ENCODE results near the gene TUBA4B. TPM values are rescaled to one million over a fixed set of nuclear protein-coding genes. Genes with fewer than 3 reads are reported as not detected.
A peak's percentile ranks its signal among the peaks of the same experiment; 100 is the strongest.

TUBA4B gene
- total and polyA plus RNA-seq, 5 donors, result not detected

DNA sequence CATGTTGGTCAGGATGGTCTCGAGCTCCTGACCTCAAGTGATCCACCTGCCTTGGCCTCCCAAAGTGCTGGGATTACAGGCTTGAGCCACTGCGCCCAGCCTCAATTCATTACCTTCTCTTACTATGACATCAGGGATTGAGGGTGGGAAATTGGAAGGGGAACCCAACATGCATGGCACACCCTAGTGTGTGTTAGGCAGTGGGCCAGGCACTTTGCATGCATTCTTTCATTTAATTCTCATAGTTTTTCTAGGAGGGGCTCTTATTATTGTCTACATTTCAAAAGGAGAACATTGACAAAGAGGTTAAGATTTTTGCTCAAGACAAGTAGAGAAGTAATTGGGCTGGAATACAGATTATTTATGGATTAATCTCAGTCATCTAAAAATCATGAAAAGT is 15.3 kb downstream of the TUBA4B start:
- intact Hi-C loops (cut with DNase I), result no loop called here
- ATAC-seq (no peak), DNase-seq (no peak)
- Histone ChIP-seq H3K4me3 (ENCODE audit: low read length) (no peak overlapping the region), H3K4me1 (ENCODE audit: control insufficient read depth, insufficient read depth, low read length) (no peaks in the 10 kb centered on the region), H3K9me3 (ENCODE audit: control insufficient read depth, low read length) (no peaks in the 10 kb centered on the region), H3K27me3 (ENCODE audit: control insufficient read depth, insufficient read depth) (no peaks in the 10 kb centered on the region), H3K27ac (ENCODE audit: low read length) (no peak overlapping the region)
- WGBS, result 87% methylated on average over 2 of the region's 2 CpGs

DNA sequence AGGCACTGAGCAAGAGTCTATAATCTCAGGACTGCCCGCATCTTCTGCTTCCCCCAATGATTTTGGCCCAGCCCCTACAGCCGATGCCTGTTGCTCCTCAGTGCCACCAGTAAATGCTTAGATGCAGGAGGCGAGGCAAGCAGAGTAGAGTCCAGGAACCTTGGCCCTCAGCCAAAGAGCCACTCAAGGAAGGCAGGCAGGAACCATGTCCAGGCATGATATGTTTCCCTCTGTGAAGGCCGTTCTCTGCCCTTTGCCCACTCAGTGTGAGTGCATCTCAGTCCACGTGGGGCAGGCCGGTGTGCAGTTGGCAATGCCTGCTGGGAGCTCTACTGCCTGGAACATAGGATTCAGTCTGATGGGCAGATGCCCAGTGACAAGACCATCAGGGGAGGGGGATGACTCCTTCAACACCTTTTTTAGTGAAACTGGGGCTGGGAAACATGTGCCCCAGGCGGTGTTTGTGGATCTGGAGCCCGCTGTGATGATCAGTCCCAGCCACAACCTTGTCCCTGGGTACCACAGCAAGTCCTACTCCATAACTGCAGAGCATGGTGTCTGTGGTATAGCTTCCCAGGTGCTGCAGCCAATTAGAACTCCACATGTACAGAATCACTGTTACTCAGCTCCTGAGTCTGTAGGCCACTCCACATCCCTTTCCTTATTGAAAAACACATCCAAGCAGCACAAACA is 16.5 kb downstream of the TUBA4B start:
- H3K4me3 ChIP-seq (ENCODE audit: low read length), result no peak overlapping the region
- H3K9me3 ChIP-seq (ENCODE audit: control insufficient read depth, low read length), result no peaks in the 10 kb centered on the region
- ATAC-seq, result peak in 1 of 2 donors; percentile 43
- no peaks in the 10 kb centered on the region for H3K27me3 ChIP-seq (ENCODE audit: control insufficient read depth, insufficient read depth)
- peaks cover 7% of the 10 kb centered on the region for H3K4me1 ChIP-seq (ENCODE audit: control insufficient read depth, insufficient read depth, low read length)
- intact Hi-C loops (cut with DNase I), result no loop called here
- 51% methylated on average over 8 of the region's 8 CpGs for WGBS
- no peak overlapping the region for H3K27ac ChIP-seq (ENCODE audit: low read length)
- peak in 2 of 3 donors; percentile 48 to 58 for DNase-seq

DNA sequence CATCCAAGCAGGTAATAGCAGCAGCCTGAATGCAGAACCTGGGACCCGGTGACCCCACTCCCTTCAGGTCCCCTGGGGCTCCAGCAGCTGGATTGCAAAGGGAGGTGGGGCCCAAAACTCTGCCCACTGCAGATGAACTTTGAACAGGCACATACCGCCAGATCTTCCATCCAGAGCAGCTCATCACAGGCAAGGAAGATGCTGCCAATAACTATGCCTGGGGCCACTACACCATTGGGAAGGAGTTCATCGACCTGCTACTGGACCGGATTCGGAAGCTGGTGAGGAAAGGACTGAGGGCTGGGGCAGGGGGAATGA is 17.0 kb downstream of the TUBA4B start:
- Histone ChIP-seq H3K9me3 (ENCODE audit: control insufficient read depth, low read length) (no peaks in the 10 kb centered on the region), H3K4me3 (ENCODE audit: low read length) (no peak overlapping the region), H3K27me3 (ENCODE audit: control insufficient read depth, insufficient read depth) (no peaks in the 10 kb centered on the region), H3K4me1 (ENCODE audit: control insufficient read depth, insufficient read depth, low read length) (peaks cover 7% of the 10 kb centered on the region), H3K27ac (ENCODE audit: low read length) (no peak overlapping the region)
- ATAC-seq (no peak), DNase-seq (no peak)
- intact Hi-C loops (cut with DNase I), result no loop called here
- 90% methylated on average over 5 of the region's 5 CpGs for WGBS

DNA sequence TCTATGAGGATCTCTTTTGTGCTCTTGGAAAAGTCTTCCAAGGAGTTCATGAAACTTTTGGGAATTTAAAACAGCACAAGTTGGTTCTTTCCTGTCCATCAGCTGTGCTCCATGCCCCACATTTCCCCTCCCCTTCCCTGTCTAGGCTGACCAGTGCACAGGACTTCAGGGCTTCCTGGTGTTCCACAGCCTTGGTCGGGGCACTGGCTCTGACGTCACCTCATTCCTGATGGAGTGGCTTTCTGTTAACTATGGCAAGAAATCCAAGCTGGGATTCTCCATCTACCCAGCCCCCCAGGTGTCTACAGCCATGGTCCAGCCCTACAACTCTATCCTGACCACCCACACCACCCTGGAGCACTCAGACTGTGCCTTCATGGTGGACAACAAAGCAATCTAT is 18.0 kb downstream of the TUBA4B start:
- peak in 1 of 3 donors; percentile 31 for DNase-seq
- intact Hi-C loops (cut with DNase I), result no loop called here
- WGBS, result 77% methylated on average over 2 of the region's 2 CpGs
- Histone ChIP-seq H3K9me3 (ENCODE audit: control insufficient read depth, low read length) (no peaks in the 10 kb centered on the region), H3K4me3 (ENCODE audit: low read length) (no peak overlapping the region), H3K4me1 (ENCODE audit: control insufficient read depth, insufficient read depth, low read length) (peaks cover 7% of the 10 kb centered on the region), H3K27ac (ENCODE audit: low read length) (no peak overlapping the region), H3K27me3 (ENCODE audit: control insufficient read depth, insufficient read depth) (no peaks in the 10 kb centered on the region)
- no peak for ATAC-seq

DNA sequence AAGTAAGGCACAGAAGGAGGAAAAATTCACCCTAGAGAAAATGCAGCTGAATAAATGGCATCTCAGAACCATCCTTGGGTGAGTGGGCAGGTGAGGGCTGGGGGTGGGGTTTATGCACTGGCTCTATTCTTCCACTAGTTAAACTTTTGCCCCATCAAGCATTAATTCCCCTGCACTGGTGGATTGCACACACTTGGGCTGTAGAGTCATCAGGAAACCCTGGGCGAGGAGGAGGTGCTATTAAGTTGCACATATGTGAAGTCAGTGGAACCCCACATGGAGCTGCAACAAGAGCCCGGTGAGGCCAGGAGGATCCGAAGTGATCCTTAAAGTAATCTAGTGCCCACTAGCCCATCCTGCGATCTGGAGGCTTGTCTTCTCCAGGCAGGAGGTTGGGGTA is 19.3 kb downstream of the TUBA4B start:
- Histone ChIP-seq H3K4me1 (ENCODE audit: control insufficient read depth, insufficient read depth, low read length) (peaks cover 7% of the 10 kb centered on the region), H3K4me3 (ENCODE audit: low read length) (no peak overlapping the region), H3K9me3 (ENCODE audit: control insufficient read depth, low read length) (no peaks in the 10 kb centered on the region), H3K27ac (ENCODE audit: low read length) (no peak overlapping the region), H3K27me3 (ENCODE audit: control insufficient read depth, insufficient read depth) (no peaks in the 10 kb centered on the region)
- intact Hi-C loops (cut with DNase I), result no loop called here
- WGBS, result 79% methylated on average over 4 of the region's 4 CpGs
- DNase-seq (no peak), ATAC-seq (no peak)

DNA sequence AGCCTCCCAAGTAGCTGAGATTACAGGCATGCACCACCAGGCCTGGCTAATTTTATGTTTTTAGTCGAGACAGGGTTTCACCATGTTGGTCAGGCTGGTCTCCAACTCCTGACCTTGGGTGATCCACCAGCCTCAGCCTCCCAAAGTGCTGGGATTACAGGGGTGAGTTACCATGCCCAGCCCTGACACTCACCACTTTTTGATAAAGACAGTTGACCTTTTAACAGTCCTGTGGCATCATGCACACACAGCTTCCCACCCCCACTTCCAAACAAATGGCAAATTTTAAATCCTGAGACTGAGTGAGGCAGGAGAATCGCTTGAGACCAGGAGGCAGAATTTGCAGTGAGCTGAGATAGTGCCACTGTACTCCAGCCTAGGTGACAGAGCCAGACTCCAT is 20.0 kb downstream of the TUBA4B start:
- intact Hi-C loops (cut with DNase I), result no loop called here
- 71% methylated on average over 2 of the region's 2 CpGs for WGBS
- Histone ChIP-seq H3K27me3 (ENCODE audit: control insufficient read depth, insufficient read depth) (no peaks in the 10 kb centered on the region), H3K4me3 (ENCODE audit: low read length) (no peak overlapping the region), H3K4me1 (ENCODE audit: control insufficient read depth, insufficient read depth, low read length) (peaks cover 7% of the 10 kb centered on the region), H3K27ac (ENCODE audit: low read length) (no peak overlapping the region), H3K9me3 (ENCODE audit: control insufficient read depth, low read length) (no peaks in the 10 kb centered on the region)
- ATAC-seq, result no peak
- DNase-seq, result no peak

DNA sequence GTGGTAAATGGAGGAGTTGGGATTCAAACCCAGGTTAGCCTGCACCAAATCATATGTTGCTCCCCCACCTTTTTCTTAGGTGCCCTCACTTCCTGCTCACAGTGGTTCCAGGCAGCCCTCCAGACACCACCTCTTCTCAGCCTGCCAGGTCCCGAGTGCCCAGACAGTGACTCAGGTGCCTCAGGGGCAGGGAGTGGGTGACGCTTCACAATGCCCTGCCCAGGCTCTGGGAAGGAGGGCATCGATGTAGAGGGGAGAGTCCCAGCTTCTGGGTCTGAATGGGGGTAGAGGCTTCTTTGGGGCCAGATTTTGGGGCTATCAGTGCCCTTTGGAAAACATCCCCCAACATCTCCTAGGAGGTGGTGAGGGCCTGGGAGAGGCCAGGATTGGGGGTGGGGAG is 20.9 kb downstream of the TUBA4B start:
- Histone ChIP-seq H3K27ac (ENCODE audit: low read length) (peak overlapping the region; percentile 89), H3K4me3 (ENCODE audit: low read length) (no peak overlapping the region), H3K4me1 (ENCODE audit: control insufficient read depth, insufficient read depth, low read length) (peaks cover 7% of the 10 kb centered on the region), H3K27me3 (ENCODE audit: control insufficient read depth, insufficient read depth) (no peaks in the 10 kb centered on the region), H3K9me3 (ENCODE audit: control insufficient read depth, low read length) (no peaks in the 10 kb centered on the region)
- intact Hi-C loops (cut with DNase I), result no loop called here
- no peak for ATAC-seq
- WGBS, result 80% methylated on average over 3 of the region's 3 CpGs
- DNase-seq, result no peak

DNA sequence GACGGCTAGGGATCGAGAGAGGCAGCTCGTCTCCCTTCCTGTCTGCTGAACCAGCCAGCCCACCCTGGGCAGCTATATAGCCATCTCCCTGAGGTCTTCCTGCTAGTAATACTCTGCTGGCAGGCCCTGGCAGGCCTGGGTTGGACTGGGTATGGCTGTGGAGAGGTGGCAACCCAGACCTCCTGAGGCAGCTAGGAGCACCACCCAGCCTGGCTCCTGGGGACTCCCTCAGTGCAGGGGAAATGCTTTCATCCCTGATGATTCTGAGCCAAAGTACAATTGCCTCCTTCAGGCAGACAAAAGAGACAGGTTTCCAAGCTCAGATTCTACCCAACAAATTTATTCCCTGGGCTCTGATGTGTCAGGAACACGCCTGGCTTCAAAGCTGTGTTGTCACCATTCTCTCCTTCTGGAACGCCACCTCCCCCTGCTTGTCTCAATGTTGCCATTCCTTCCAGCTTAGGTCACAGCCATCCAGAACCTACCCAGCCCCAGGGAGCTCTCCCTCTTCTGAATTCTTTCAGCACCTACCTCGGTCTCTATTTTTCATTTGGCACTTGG is 21.4 kb downstream of the TUBA4B start:
- Histone ChIP-seq H3K27me3 (ENCODE audit: control insufficient read depth, insufficient read depth) (no peaks in the 10 kb centered on the region), H3K27ac (ENCODE audit: low read length) (peak overlapping the region; percentile 89), H3K9me3 (ENCODE audit: control insufficient read depth, low read length) (no peaks in the 10 kb centered on the region), H3K4me3 (ENCODE audit: low read length) (no peak overlapping the region), H3K4me1 (ENCODE audit: control insufficient read depth, insufficient read depth, low read length) (peaks cover 7% of the 10 kb centered on the region)
- intact Hi-C loops (cut with DNase I), result no loop called here
- no peak for ATAC-seq
- WGBS, result 30% methylated on average over 6 of the region's 6 CpGs
- peak in 1 of 3 donors; percentile 35 for DNase-seq

DNA sequence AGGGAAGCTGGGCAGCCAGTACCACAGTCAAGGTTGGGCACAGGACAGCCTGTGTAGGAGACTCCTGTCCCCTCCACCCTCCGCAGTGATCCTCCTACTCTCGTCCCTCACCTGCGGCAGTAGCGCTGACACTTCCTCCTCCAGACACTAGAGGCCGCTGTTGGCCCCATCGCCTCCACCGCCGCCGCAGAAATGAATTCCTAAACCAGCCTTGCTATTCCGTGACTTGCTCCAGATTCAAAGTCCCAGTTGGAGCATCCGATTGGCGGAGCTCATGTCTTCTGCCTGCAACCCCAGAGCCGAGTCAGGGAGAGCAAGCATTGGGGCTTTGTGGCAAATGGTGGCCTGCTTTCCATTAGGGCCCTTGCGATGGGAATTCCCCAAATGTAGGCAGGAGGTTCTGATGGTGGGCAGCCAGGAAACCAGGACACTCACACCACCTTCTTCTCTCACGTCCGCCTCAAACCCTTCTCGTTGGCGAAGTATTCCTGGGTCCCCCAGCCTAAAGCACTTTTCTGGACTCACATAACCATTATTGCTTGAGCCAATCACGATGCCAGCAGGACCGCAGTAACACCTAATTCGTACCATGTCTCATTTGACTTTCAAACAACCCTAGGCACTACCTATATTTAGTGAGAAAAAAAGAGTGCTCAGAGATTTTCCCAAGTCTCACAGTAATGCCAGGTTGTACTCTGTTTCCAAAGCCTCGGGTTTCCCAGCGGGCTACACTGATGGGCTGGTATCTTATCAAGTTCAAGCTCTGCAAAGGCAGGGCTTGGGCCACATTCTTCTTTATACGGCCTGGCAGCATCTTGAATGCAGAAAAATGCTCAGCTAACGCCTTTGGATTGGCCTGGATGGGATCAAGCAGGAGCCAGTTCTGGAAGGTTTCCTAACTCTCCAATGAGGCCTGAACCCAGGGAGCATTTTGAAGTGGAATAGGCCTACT is 24.9 kb downstream of the TUBA4B start:
- peak; percentile 15 to 22 for ATAC-seq
- intact Hi-C loops (cut with DNase I), result no loop called here

DNA sequence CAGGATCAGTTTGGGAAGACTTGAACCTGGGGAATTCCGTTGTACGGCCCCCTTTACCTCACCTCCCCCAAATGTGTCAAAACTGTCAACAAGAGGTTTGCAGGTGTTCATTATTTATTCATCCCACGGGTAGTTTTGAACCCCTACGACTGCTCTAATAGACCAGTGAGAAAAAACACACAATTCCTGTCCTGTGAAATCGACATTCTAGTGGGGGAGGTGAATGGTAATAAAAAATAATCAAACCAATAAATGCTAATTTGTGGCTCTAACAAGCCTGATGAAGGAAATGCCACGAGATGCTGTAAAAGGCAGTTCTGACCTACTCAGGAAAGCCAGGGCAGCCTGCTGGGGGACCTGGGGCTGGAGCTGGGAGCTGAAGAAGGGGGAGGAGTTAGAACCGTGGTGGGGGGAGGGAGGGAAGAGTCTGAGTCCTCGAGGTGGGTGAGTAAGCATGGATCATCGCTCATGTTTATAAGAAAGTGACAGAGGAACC is 25.7 kb downstream of the TUBA4B start:
- WGBS, result 12% methylated on average over 9 of the region's 9 CpGs
- DNase-seq (no peak), ATAC-seq (no peak)
- Histone ChIP-seq H3K27me3 (ENCODE audit: control insufficient read depth, insufficient read depth) (no peaks in the 10 kb centered on the region), H3K9me3 (ENCODE audit: control insufficient read depth, low read length) (no peaks in the 10 kb centered on the region), H3K4me1 (ENCODE audit: control insufficient read depth, insufficient read depth, low read length) (peaks cover 12% of the 10 kb centered on the region), H3K4me3 (ENCODE audit: low read length) (peak overlapping the region; percentile 13), H3K27ac (ENCODE audit: low read length) (peak overlapping the region; percentile 93)
- intact Hi-C loops (cut with DNase I), result no loop called here

More for the DNA sequence above, 24.9 kb downstream of the TUBA4B start:
- H3K27ac ChIP-seq (ENCODE audit: low read length), result peak overlapping the region; percentile 93
- no peaks in the 10 kb centered on the region for H3K9me3 ChIP-seq (ENCODE audit: control insufficient read depth, low read length)
- peak; percentile 71 to 89 (median 88) for DNase-seq
- peaks cover 12% of the 10 kb centered on the region for H3K4me1 ChIP-seq (ENCODE audit: control insufficient read depth, insufficient read depth, low read length)
- H3K4me3 ChIP-seq (ENCODE audit: low read length), result no peak overlapping the region
- 22% methylated on average over 25 of the region's 25 CpGs for WGBS
- H3K27me3 ChIP-seq (ENCODE audit: control insufficient read depth, insufficient read depth), result no peaks in the 10 kb centered on the region

Measured in right cardiac atrium (tissue), 5 donors.